ENCODE measurements around the gene SNX33. TPM values are rescaled to one million over a fixed set of nuclear protein-coding genes. Genes with fewer than 3 reads are reported as not detected.

SNX33 gene
- total and polyA plus RNA-seq, 2 of the 13 experiments (the other 11 are each of a cell fraction or from before 2014, with no cell fraction given) = 11.0 to 11.6 TPM

DNA sequence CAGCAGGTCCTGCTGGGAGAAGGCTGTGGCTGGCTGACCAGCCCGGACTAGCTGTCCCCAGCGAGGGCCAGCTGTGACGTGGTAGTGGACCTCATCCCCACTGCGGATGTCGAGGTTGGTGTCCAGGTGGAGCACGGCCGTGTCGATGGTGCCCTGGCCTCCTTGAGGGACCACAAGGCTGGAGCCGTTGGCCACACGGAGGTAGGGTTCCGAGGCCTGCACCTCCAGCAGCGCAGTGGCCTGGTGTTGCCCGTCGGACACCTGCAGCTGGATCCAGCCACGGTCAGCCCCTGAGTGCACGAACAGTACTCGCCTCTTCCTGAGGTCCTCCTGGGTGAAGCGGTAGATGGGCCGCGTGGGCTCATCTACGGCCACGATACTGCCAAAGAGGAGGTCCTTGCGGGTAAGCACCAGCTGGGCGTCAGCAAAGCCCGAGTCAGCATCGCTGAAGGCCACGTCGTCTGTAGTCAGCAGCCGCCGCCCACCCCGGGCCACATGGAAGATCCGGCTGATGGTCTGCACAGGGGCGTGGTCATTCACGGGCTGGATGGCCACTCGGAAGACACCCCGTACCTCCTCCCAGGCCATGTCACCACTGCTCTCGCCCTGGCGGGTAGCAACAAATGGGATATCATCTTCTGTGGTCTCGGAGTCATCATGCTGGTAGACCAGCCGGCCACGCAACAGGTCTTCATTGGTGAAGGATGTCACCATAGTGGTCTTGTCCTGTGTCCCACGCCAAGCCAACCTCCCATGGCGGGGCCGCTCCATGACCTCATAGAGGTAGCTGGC is 40.0 kb downstream of the SNX33 start:
- Histone ChIP-seq H3K4me1 (ENCODE audit: insufficient read depth, low read length) (peaks cover 29% of the 10 kb centered on the region), H3K4me2 (ENCODE audit: low read depth, low read length) (no peak overlapping the region), H4K20me1 (ENCODE audit: insufficient read depth, low read length) (no peaks in the 10 kb centered on the region), H3K79me2 (ENCODE audit: insufficient read depth, low read length) (no peaks in the 10 kb centered on the region), H3K9me3 (ENCODE audit: low read length) (no peaks in the 10 kb centered on the region), H3K36me3 (replicated peaks in 1 of 2; ENCODE audit: control insufficient read depth in 1 of 2, insufficient read depth in 2 of 2, low read length in 2 of 2) (no peaks in the 10 kb centered on the region), H3K27me3 (ENCODE audit: control insufficient read depth in 1 of 2, insufficient read depth in 2 of 2, low read length in 2 of 2) (peaks cover 6 to 15% of the 10 kb centered on the region in 2 experiments; a peak in 4 of 5 replicates), H3K9ac (ENCODE audit: insufficient read depth, low read depth, low read length) (no peak overlapping the region), H3K27ac (ENCODE audit: extremely low read length, insufficient read depth, low read length) (no peak overlapping the region), H2AFZ (ENCODE audit: low read length) (no peak overlapping the region), H3K4me3 (replicated peaks in 1 of 3; ENCODE audit: insufficient read depth in 1 of 3, low read depth in 2 of 3, low read length in 3 of 3) (no peak overlapping the region)
- in situ Hi-C loops (cut with HindIII; ENCODE audit: extremely low pct_ligation_motif_present, low pct_unique_long_range_greater_than_20kb) (loop anchor here (10.0 kb wide), 1 partner anchor 117 kb away; no protein-coding TSS in a partner anchor), intact Hi-C loops (cut with micrococcal nuclease; ENCODE audit: unreplicated experiment) (loop anchor here (10.0 kb wide), 1 partner anchor 323 kb away; the partner anchor contains the start of gene MAN2C1)
- FAIRE-seq (no peak), DNase-seq (ENCODE audit: low spot score) (no peak), ATAC-seq (no peak)
- ChIA-PET POLR2A (no interaction called here), CTCF (ENCODE audit: low intra/inter-chr PET ratio, low total read pairs) (no interaction called here)
- 41% methylated on average over 10 of the region's 44 CpGs for WGBS (ENCODE audit: low lambda C conversion rate)
- no TSS peak for BruUV-seq (replicated peaks)
- TF ChIP-seq ZNF142 (CRISPR knock-in tag; IDR thresholded peaks at IDR 0.05) (no peak), ZNF546 (CRISPR knock-in tag; conservative IDR thresholded peaks at IDR 0.05) (no peak), ZNF781 (CRISPR knock-in tag; IDR thresholded peaks at IDR 0.05; ENCODE audit: borderline replicate concordance, not compliant biosample characterization) (no peak)
- TF ChIP-seq, protein P1, sequence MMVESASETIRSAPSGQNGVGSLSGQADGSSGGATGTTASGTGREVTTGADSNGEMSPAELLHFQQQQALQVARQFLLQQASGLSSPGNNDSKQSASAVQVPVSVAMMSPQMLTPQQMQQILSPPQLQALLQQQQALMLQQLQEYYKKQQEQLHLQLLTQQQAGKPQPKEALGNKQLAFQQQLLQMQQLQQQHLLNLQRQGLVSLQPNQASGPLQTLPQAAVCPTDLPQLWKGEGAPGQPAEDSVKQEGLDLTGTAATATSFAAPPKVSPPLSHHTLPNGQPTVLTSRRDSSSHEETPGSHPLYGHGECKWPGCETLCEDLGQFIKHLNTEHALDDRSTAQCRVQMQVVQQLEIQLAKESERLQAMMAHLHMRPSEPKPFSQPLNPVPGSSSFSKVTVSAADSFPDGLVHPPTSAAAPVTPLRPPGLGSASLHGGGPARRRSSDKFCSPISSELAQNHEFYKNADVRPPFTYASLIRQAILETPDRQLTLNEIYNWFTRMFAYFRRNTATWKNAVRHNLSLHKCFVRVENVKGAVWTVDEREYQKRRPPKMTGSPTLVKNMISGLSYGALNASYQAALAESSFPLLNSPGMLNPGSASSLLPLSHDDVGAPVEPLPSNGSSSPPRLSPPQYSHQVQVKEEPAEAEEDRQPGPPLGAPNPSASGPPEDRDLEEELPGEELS (CRISPR knock-in tag; IDR thresholded peaks at IDR 0.05) = no peak
